ENCODE results near the gene KMT2E. TPM values are rescaled to one million over a fixed set of nuclear protein-coding genes. Genes with fewer than 3 reads are reported as not detected.
"Not testable (repeated sequence)": the region's sequence is repeated elsewhere in the genome, so short reads cannot be mapped to it uniquely, and the experiment has no call there.

Gene KMT2E
- total RNA-seq, 1 donor from 2014 or later = 109 TPM

DNA sequence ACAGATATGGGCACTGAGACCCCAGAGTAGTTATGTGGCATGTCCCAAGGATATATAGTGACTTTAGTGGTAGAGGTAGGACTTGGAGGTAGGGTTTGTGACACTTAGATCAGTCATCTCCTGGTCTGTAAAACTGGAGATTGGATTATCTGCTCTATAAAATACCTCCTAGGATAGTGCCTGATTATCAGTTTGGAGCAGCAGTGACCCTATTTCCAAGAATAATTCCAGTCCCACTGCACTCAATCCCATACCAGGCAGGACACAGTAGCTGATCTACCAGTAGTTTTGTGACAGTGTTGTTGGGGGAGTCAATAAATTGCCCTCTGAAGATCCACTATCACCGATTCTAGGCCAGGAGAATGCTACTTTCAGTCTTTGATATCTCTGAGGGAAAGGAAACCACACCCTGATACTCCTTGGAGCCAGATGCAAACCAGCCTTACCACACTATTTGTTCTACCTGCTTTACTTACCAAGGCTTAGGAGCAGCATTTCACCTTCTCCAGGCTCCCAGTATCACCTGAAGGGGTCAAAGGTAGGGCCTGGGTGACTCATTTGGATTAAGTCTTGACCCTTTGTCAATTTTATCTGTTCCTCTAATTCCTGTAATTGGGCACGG, 30.6 kb downstream of the KMT2E start:
- DNase-seq (ENCODE audit: low spot score in 2 of 2, unreplicated experiment in 2 of 2) = no peak
- Mint-ChIP-seq H3K4me1 (peaks cover 21% of the 10 kb centered on the region), H3K27me3 (ENCODE audit: low read depth) (no peaks in the 10 kb centered on the region), H3K9me3 (no peaks in the 10 kb centered on the region), H3K4me3 (no peak overlapping the region), H3K36me3 (peaks cover 33% of the 10 kb centered on the region), H3K27ac (no peak overlapping the region)
- TF ChIP-seq, protein P1, sequence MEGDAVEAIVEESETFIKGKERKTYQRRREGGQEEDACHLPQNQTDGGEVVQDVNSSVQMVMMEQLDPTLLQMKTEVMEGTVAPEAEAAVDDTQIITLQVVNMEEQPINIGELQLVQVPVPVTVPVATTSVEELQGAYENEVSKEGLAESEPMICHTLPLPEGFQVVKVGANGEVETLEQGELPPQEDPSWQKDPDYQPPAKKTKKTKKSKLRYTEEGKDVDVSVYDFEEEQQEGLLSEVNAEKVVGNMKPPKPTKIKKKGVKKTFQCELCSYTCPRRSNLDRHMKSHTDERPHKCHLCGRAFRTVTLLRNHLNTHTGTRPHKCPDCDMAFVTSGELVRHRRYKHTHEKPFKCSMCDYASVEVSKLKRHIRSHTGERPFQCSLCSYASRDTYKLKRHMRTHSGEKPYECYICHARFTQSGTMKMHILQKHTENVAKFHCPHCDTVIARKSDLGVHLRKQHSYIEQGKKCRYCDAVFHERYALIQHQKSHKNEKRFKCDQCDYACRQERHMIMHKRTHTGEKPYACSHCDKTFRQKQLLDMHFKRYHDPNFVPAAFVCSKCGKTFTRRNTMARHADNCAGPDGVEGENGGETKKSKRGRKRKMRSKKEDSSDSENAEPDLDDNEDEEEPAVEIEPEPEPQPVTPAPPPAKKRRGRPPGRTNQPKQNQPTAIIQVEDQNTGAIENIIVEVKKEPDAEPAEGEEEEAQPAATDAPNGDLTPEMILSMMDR (IDR thresholded peaks at IDR 0.05; ENCODE audit: unreplicated experiment) = no peak

DNA sequence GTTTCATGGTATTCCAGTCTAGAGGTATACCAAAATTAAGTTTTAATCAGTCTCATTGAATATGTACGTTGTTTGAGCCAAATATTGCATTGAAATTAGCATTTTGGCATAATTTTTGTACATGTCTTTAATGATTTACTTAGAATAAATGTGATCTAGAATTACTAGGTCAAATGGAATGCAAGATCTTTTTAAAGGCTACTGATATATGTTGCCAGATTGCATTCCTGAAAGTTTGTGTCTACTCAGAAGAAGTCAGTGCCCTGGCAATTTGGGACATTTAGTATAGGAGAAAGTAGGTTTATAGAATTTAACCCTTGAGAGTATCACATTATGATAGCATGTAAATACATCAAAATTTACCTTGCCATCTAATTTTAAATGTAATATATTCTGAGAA, 32.4 kb downstream of the KMT2E start:
- peaks cover 19% of the 10 kb centered on the region for H3K4me1 Mint-ChIP-seq
- peaks cover 45% of the 10 kb centered on the region for H3K36me3 Mint-ChIP-seq
- H3K27me3 Mint-ChIP-seq (ENCODE audit: low read depth) = no peaks in the 10 kb centered on the region
- DNase-seq (ENCODE audit: low spot score in 2 of 2, unreplicated experiment in 2 of 2) = no peak
- TF ChIP-seq, protein P1 (IDR thresholded peaks at IDR 0.05; ENCODE audit: unreplicated experiment) = no peak
- no peak overlapping the region for H3K4me3 Mint-ChIP-seq
- peak overlapping the region; percentile 82 for H3K27ac Mint-ChIP-seq
- no peaks in the 10 kb centered on the region for H3K9me3 Mint-ChIP-seq

- Mint-ChIP-seq H3K4me3 (no peak overlapping the region), H3K27ac (no peak overlapping the region), H3K4me1 (peaks cover 19% of the 10 kb centered on the region), H3K9me3 (no peaks in the 10 kb centered on the region), H3K27me3 (ENCODE audit: low read depth) (no peaks in the 10 kb centered on the region), H3K36me3 (peaks cover 51% of the 10 kb centered on the region)
- no peak for DNase-seq (ENCODE audit: low spot score in 2 of 2, unreplicated experiment in 2 of 2)
- TF ChIP-seq, protein P1 (IDR thresholded peaks at IDR 0.05; ENCODE audit: unreplicated experiment) = no peak
Measured at GRCh38 chr7:105047932-105048331, 33.9 kb downstream of the KMT2E start.

GRCh38 chr7:105050493-105050892, 36.5 kb downstream of the KMT2E start:
- H3K4me3 Mint-ChIP-seq = no peak overlapping the region
- TF ChIP-seq, protein P1 (IDR thresholded peaks at IDR 0.05; ENCODE audit: unreplicated experiment) = no peak

GRCh38 chr7:105050899-105051298, 36.9 kb downstream of the KMT2E start:
- not testable (repeated sequence) for H3K4me3 Mint-ChIP-seq; DNase-seq (ENCODE audit: low spot score in 2 of 2, unreplicated experiment in 2 of 2); H3K9me3 Mint-ChIP-seq; H3K27ac Mint-ChIP-seq; H3K27me3 Mint-ChIP-seq (ENCODE audit: low read depth)
- H3K4me1 Mint-ChIP-seq = peaks cover 19% of the 10 kb centered on the region
- H3K36me3 Mint-ChIP-seq = peaks cover 40% of the 10 kb centered on the region

More at GRCh38 chr7:105050493-105050892, 36.5 kb downstream of the KMT2E start:
- no peak for DNase-seq (ENCODE audit: low spot score in 2 of 2, unreplicated experiment in 2 of 2)
- H3K27me3 Mint-ChIP-seq (ENCODE audit: low read depth) = no peaks in the 10 kb centered on the region
- H3K36me3 Mint-ChIP-seq = peaks cover 44% of the 10 kb centered on the region
- H3K4me1 Mint-ChIP-seq = peaks cover 20% of the 10 kb centered on the region
- H3K9me3 Mint-ChIP-seq = no peaks in the 10 kb centered on the region
- H3K27ac Mint-ChIP-seq = no peak overlapping the region

- TF ChIP-seq, protein P1 (IDR thresholded peaks at IDR 0.05; ENCODE audit: unreplicated experiment) = no peak
- Mint-ChIP-seq H3K4me3 (no peak overlapping the region), H3K4me1 (peaks cover 4% of the 10 kb centered on the region), H3K9me3 (no peaks in the 10 kb centered on the region), H3K36me3 (peaks cover 35% of the 10 kb centered on the region), H3K27ac (no peak overlapping the region), H3K27me3 (ENCODE audit: low read depth) (no peaks in the 10 kb centered on the region)
- DNase-seq (ENCODE audit: low spot score in 2 of 2, unreplicated experiment in 2 of 2) = no peak
Measured at GRCh38 chr7:105055084-105055483, 41.1 kb downstream of the KMT2E start.
